Ascending aorta (tissue), 2 donors: Measurements from ENCODE around the gene CLDN6. TPM values are rescaled to one million over a fixed set of nuclear protein-coding genes. Genes with fewer than 3 reads are reported as not detected.

Source experiments
- DNase-seq, 2 donors: peaks; one replicate each; pipeline ENCODE4 v3.0.0-alpha.2; 2019; ENCODE audit warnings: low spot score in 2 of 2
- H3K27ac ChIP-seq, 2 donors: fragments of 200-600 bp; sonication (generic); one replicate each; pipeline ENCODE4 v1.5.1; 2016 to 2017; ENCODE audit warnings: mild to moderate bottlenecking in 1 of 2
- H3K27me3 ChIP-seq: fragments of 200-600 bp; sonication (generic); one replicate; pipeline ENCODE4 v1.5.1; 2017
- H3K36me3 ChIP-seq, 2 donors: fragments of 200-600 bp; sonication (generic); one replicate each; pipeline ENCODE4 v1.5.1; 2016
- H3K4me1 ChIP-seq, 2 donors: fragments of 200-600 bp; sonication (generic); one replicate each; pipeline ENCODE4 v1.5.1; 2016 to 2017; ENCODE audit warnings: mild to moderate bottlenecking in 1 of 2
- H3K4me3 ChIP-seq, 2 donors: fragments of 200-600 bp; sonication (generic); one replicate each; pipeline ENCODE4 v1.5.1; 2016 to 2017; ENCODE audit warnings: mild to moderate bottlenecking in 1 of 2
- H3K9me3 ChIP-seq, 2 donors: fragments of 200-600 bp; sonication (generic); one replicate each; pipeline ENCODE4 v1.5.1; 2016
- CTCF ChIP-seq, 3 experiments: fragments of 200-600 bp in 2 of 3; fragments of 450-650 bp in 1 of 3; sonication (generic) in 2 of 3; IDR thresholded peaks; one replicate each; pipeline ENCODE4 v1.5.1; 2016 to 2019; ENCODE audit warnings: antibody characterized with exemption in 3 of 3, mild to moderate bottlenecking in 1 of 3, moderate library complexity in 1 of 3
- intact Hi-C: fragments of 100-400 bp; cut with DNase I; formaldehyde crosslinking; loops from one replicate; pipeline ENCODE4 v1.15.1; 2023
- total RNA-seq: library from RNA; depleted of rRNA; stranded (reverse); fragments of >200 nt; gene quantifications from one replicate; pipeline ENCODE4 v1.1.0, GENCODE V29; 2016

CLDN6 gene
- total RNA-seq, 1 donor from 2014 or later: not detected

DNA sequence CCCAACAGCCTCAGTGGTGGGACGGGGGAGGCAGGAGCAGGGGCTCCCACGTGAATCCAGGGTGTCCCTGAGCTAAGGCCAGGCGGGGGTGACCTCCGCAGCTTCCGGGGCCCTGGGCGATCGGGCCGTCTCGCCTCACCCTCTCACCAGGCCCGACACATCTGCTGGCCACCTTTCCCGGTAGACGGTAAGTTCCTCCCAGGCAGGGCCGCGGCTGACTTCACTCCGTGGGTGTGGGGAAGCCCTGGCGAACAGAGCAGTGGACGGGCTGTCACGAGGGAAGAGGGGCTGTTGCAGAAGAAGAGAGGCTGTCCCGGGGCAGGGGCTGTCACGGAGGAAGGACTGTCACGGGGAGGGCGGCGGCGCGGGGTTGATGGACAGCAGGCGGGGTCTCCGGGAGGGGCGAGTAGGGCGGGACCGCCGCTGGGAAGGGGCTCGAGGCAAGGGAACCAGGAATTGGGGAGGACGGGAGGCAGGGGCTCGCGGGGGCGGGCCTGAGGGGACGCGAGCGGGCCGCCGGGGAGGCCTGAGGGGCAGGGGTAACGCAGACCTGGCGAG is 38.2 kb downstream of the CLDN6 start:
- intact Hi-C loops: loop anchor here (1.0 to 5.0 kb wide), 2 partner anchors 41 to 67 kb away; partner anchors contain the start of genes FLYWCH1 and TNFRSF12A
- Histone ChIP-seq H3K27me3 (no peaks in the 10 kb centered on the region), H3K27ac (no peak overlapping the region), H3K4me1 (peaks cover 7 to 12% of the 10 kb centered on the region in 2 donors), H3K36me3 (no peaks in the 10 kb centered on the region), H3K9me3 (no peaks in the 10 kb centered on the region), H3K4me3 (peak overlapping the region; percentile 69 to 91)
- no peak for DNase-seq
- TF ChIP-seq CTCF (IDR thresholded peaks at IDR 0.05): no peak

- Histone ChIP-seq H3K9me3 (no peaks in the 10 kb centered on the region), H3K36me3 (no peaks in the 10 kb centered on the region), H3K27ac (no peak overlapping the region), H3K27me3 (no peaks in the 10 kb centered on the region), H3K4me3 (no peak overlapping the region), H3K4me1 (peaks cover 5 to 12% of the 10 kb centered on the region in 2 donors)
- no peak for DNase-seq
- intact Hi-C loops: no loop called here
- no peak for TF ChIP-seq CTCF (IDR thresholded peaks at IDR 0.05)
These were observed 40.5 kb downstream of the CLDN6 start for GRCh38 chr16:2977440-2977839.

GRCh38 chr16:2976673-2977072 is 41.3 kb downstream of the CLDN6 start:
- no peak overlapping the region for H3K4me3 ChIP-seq
- no peaks in the 10 kb centered on the region for H3K36me3 ChIP-seq
- no peaks in the 10 kb centered on the region for H3K27me3 ChIP-seq
- TF ChIP-seq CTCF (IDR thresholded peaks at IDR 0.05): no peak
- no peak for DNase-seq
- H3K9me3 ChIP-seq: no peaks in the 10 kb centered on the region
- no peak overlapping the region for H3K27ac ChIP-seq
- intact Hi-C loops: no loop called here
- peaks cover 5 to 12% of the 10 kb centered on the region in 2 donors for H3K4me1 ChIP-seq

GRCh38 chr16:2976201-2976600 is 41.8 kb downstream of the CLDN6 start:
- H3K27ac ChIP-seq: no peak overlapping the region
- no peaks in the 10 kb centered on the region for H3K36me3 ChIP-seq
- no peaks in the 10 kb centered on the region for H3K27me3 ChIP-seq
- DNase-seq: no peak
- peaks cover 5 to 12% of the 10 kb centered on the region in 2 donors for H3K4me1 ChIP-seq
- intact Hi-C loops: no loop called here
- H3K9me3 ChIP-seq: no peaks in the 10 kb centered on the region
- TF ChIP-seq CTCF (IDR thresholded peaks at IDR 0.05): no peak
- H3K4me3 ChIP-seq: no peak overlapping the region

GRCh38 chr16:2975161-2975795 is 42.7 kb downstream of the CLDN6 start:
- no peaks in the 10 kb centered on the region for H3K36me3 ChIP-seq

More at GRCh38 chr16:2975161-2975795, 42.7 kb downstream of the CLDN6 start:
- intact Hi-C loops: no loop called here
- Histone ChIP-seq H3K9me3 (no peaks in the 10 kb centered on the region), H3K4me1 (peaks cover 5 to 7% of the 10 kb centered on the region in 2 donors), H3K4me3 (no peak overlapping the region), H3K27ac (no peak overlapping the region), H3K27me3 (no peaks in the 10 kb centered on the region)
- no peak for TF ChIP-seq CTCF (IDR thresholded peaks at IDR 0.05)
- DNase-seq: no peak
